Measurements from ENCODE around the gene PHACTR3. TPM values are rescaled to one million over a fixed set of nuclear protein-coding genes. Genes with fewer than 3 reads are reported as not detected.

The PHACTR3 gene
- total and polyA plus RNA-seq, 2 donors (not counting 1 experiment from before 2014, with no cell fraction given) = not detected

- TF ChIP-seq EZH2 (IDR thresholded peaks at IDR 0.05; ENCODE audit: low read length, missing control alignments) = no peak
- no peak for TF ChIP-seq CTCF (conservative IDR thresholded peaks at IDR 0.05 in 1 of 2, IDR thresholded peaks at IDR 0.05 in 1 of 2; ENCODE audit: low read depth in 1 of 2, low read length in 2 of 2)
These were observed 235.1 kb downstream of the PHACTR3 start for GRCh38 chr20:59839400-59839799.

GRCh38 chr20:59845472-59845871, 241.1 kb downstream of the PHACTR3 start:
- Histone ChIP-seq H2AFZ (ENCODE audit: low read length) (no peak overlapping the region), H3K9me3 (ENCODE audit: control insufficient read depth, insufficient read depth, low read depth, low read length) (no peaks in the 10 kb centered on the region), H4K20me1 (ENCODE audit: control insufficient read depth, extremely low read depth, insufficient read depth, low read length) (no peaks in the 10 kb centered on the region), H3K27ac (ENCODE audit: insufficient read depth, low read length) (no peak overlapping the region), H3K79me2 (ENCODE audit: control insufficient read depth, insufficient read depth, low read length) (no peaks in the 10 kb centered on the region), H3K4me1 (ENCODE audit: control insufficient read depth, extremely low read depth, insufficient read depth, low read length) (no peaks in the 10 kb centered on the region), H3K4me3 (replicated peaks in 1 of 4; ENCODE audit: control extremely low read depth in 1 of 4, insufficient read depth in 1 of 4, low read depth in 3 of 4, low read length in 4 of 4) (no peak overlapping the region), H3K9ac (ENCODE audit: insufficient read depth, low read length) (no peak overlapping the region), H3K27me3 (ENCODE audit: control insufficient read depth, insufficient read depth, low read length) (no peaks in the 10 kb centered on the region), H3K4me2 (ENCODE audit: extremely low read depth, insufficient read depth, low read length) (no peak overlapping the region), H3K36me3 (ENCODE audit: control insufficient read depth, insufficient read depth, low read length) (no peaks in the 10 kb centered on the region)
- no peak for TF ChIP-seq EZH2 (IDR thresholded peaks at IDR 0.05; ENCODE audit: low read length, missing control alignments)
- no peak for TF ChIP-seq CTCF (conservative IDR thresholded peaks at IDR 0.05 in 1 of 2, IDR thresholded peaks at IDR 0.05 in 1 of 2; ENCODE audit: low read depth in 1 of 2, low read length in 2 of 2)
- no peak for DNase-seq (ENCODE audit: low read depth in 2 of 2)

More at GRCh38 chr20:59839400-59839799, 235.1 kb downstream of the PHACTR3 start:
- no peak overlapping the region for H3K9ac ChIP-seq (ENCODE audit: insufficient read depth, low read length)
- H3K4me1 ChIP-seq (ENCODE audit: control insufficient read depth, extremely low read depth, insufficient read depth, low read length) = no peaks in the 10 kb centered on the region
- no peak overlapping the region for H3K27ac ChIP-seq (ENCODE audit: insufficient read depth, low read length)
- H3K36me3 ChIP-seq (ENCODE audit: control insufficient read depth, insufficient read depth, low read length) = no peaks in the 10 kb centered on the region
- no peak overlapping the region for H2AFZ ChIP-seq (ENCODE audit: low read length)
- no peak for DNase-seq (ENCODE audit: low read depth in 2 of 2)
- H3K4me3 ChIP-seq (replicated peaks in 1 of 4; ENCODE audit: control extremely low read depth in 1 of 4, insufficient read depth in 1 of 4, low read depth in 3 of 4, low read length in 4 of 4) = no peak overlapping the region
- no peaks in the 10 kb centered on the region for H4K20me1 ChIP-seq (ENCODE audit: control insufficient read depth, extremely low read depth, insufficient read depth, low read length)
- H3K9me3 ChIP-seq (ENCODE audit: control insufficient read depth, insufficient read depth, low read depth, low read length) = no peaks in the 10 kb centered on the region
- no peaks in the 10 kb centered on the region for H3K79me2 ChIP-seq (ENCODE audit: control insufficient read depth, insufficient read depth, low read length)
- no peak overlapping the region for H3K4me2 ChIP-seq (ENCODE audit: extremely low read depth, insufficient read depth, low read length)
- H3K27me3 ChIP-seq (ENCODE audit: control insufficient read depth, insufficient read depth, low read length) = peaks cover 3% of the 10 kb centered on the region

GRCh38 chr20:59848182-59848581, 243.8 kb downstream of the PHACTR3 start:
- H3K9ac ChIP-seq (ENCODE audit: insufficient read depth, low read length) = no peak overlapping the region
- H3K9me3 ChIP-seq (ENCODE audit: control insufficient read depth, insufficient read depth, low read depth, low read length) = no peaks in the 10 kb centered on the region
- TF ChIP-seq CTCF (conservative IDR thresholded peaks at IDR 0.05 in 1 of 2, IDR thresholded peaks at IDR 0.05 in 1 of 2; ENCODE audit: low read depth in 1 of 2, low read length in 2 of 2) (no peak), EZH2 (IDR thresholded peaks at IDR 0.05; ENCODE audit: low read length, missing control alignments) (no peak)
- H3K79me2 ChIP-seq (ENCODE audit: control insufficient read depth, insufficient read depth, low read length) = no peaks in the 10 kb centered on the region
- no peak overlapping the region for H3K4me2 ChIP-seq (ENCODE audit: extremely low read depth, insufficient read depth, low read length)
- H4K20me1 ChIP-seq (ENCODE audit: control insufficient read depth, extremely low read depth, insufficient read depth, low read length) = no peaks in the 10 kb centered on the region
- no peaks in the 10 kb centered on the region for H3K36me3 ChIP-seq (ENCODE audit: control insufficient read depth, insufficient read depth, low read length)
- no peaks in the 10 kb centered on the region for H3K4me1 ChIP-seq (ENCODE audit: control insufficient read depth, extremely low read depth, insufficient read depth, low read length)
- DNase-seq (ENCODE audit: low read depth in 2 of 2) = no peak
- H2AFZ ChIP-seq (ENCODE audit: low read length) = no peak overlapping the region
- H3K27ac ChIP-seq (ENCODE audit: insufficient read depth, low read length) = no peak overlapping the region
- H3K27me3 ChIP-seq (ENCODE audit: control insufficient read depth, insufficient read depth, low read length) = no peaks in the 10 kb centered on the region
- no peak overlapping the region for H3K4me3 ChIP-seq (replicated peaks in 1 of 4; ENCODE audit: control extremely low read depth in 1 of 4, insufficient read depth in 1 of 4, low read depth in 3 of 4, low read length in 4 of 4)
